SK-N-SH (cell line): Measurements from ENCODE around the gene TRIM16. TPM values are rescaled to one million over a fixed set of nuclear protein-coding genes. Genes with fewer than 3 reads are reported as not detected.

ENCODE experiments used
- CTCF ChIA-PET: fragments of 300-600, 350-600 bp; formaldehyde crosslinking; extraction: SDS; loops from one replicate; lab custom pipeline; 2021; lab: Yijun Ruan, JAX
- POLR2A ChIA-PET: fragments of 350-600 bp; sonication (Branson Sonifier 250); formaldehyde crosslinking; extraction: SDS; loops from one replicate; lab custom pipeline; 2020; ENCODE audit warnings: antibody characterized with exemption, inconsistent platforms; lab: Yijun Ruan, JAX
- DNase-seq: peaks from one replicate; pipeline ENCODE4 v3.0.0; 2012
- H2AFZ ChIP-seq: fragments of 200-600 bp; sonication (generic); 2 replicates; pipeline ENCODE4 v1.8.1; 2016; ENCODE audit warnings: antibody characterized with exemption, mild to moderate bottlenecking, low read depth
- H3F3A ChIP-seq: fragments of 200-600 bp; sonication (generic); replicated peaks from 2 replicates; pipeline ENCODE3; 2016; ENCODE audit warnings: antibody characterized with exemption, mild to moderate bottlenecking; ENCODE audit not compliant: insufficient read depth
- H3K27ac ChIP-seq, 2 experiments: fragments of 200-500 bp in 1 of 2; fragments of 200-600 bp in 1 of 2; sonication (Bioruptor generic) in 1 of 2; sonication (generic), shearing (Covaris generic) in 1 of 2; 2 replicates each; pipeline versions ENCODE4 v1.5.1 to v1.6.1; 2014 to 2016; ENCODE audit warnings: low read depth in 2 of 2, inconsistent platforms in 1 of 2, low read length in 1 of 2, mild to moderate bottlenecking in 1 of 2, mixed read lengths in 1 of 2
- H3K27me3 ChIP-seq: fragments of 200-600 bp; sonication (generic), shearing (Covaris generic); 2 replicates; pipeline ENCODE4 v1.6.1; 2016; ENCODE audit warnings: mixed run types; ENCODE audit not compliant: insufficient read depth
- H3K36me3 ChIP-seq, 2 experiments: fragments of 200-500 bp in 1 of 2; fragments of 200-600 bp in 1 of 2; sonication (Bioruptor generic) in 1 of 2; sonication (generic) in 1 of 2; replicated peaks in 1 of 2; 2 replicates each; pipeline versions ENCODE3 to v1.5.1; 2014 to 2016; ENCODE audit warnings: low read length in 1 of 2, mild to moderate bottlenecking in 1 of 2; ENCODE audit not compliant: insufficient read depth in 2 of 2, control insufficient read depth in 1 of 2
- H3K4me1 ChIP-seq, 2 experiments: fragments of 200-500 bp in 1 of 2; fragments of 200-600 bp in 1 of 2; sonication (Bioruptor generic) in 1 of 2; sonication (generic), shearing (Covaris generic) in 1 of 2; 2 replicates each; pipeline versions ENCODE4 v1.5.1 to v1.6.1; 2014 to 2016; ENCODE audit warnings: low read depth in 1 of 2, low read length in 1 of 2, mixed run types in 1 of 2; ENCODE audit not compliant: insufficient read depth in 2 of 2, control insufficient read depth in 1 of 2
- H3K4me2 ChIP-seq: fragments of 200-600 bp; sonication (generic), shearing (Covaris generic); 2 replicates; pipeline ENCODE4 v1.6.1; 2017; ENCODE audit warnings: mixed run types
- H3K4me3 ChIP-seq, 2 experiments: fragments of 200-500 bp in 1 of 2; fragments of 200-600 bp in 1 of 2; sonication (Bioruptor generic) in 1 of 2; sonication (generic), shearing (Covaris generic) in 1 of 2; 2 replicates each; pipeline versions ENCODE4 v1.5.1 to v1.8.1; 2014 to 2016; ENCODE audit warnings: low read depth in 2 of 2, inconsistent platforms in 1 of 2, low read length in 1 of 2, mild to moderate bottlenecking in 1 of 2, mixed read lengths in 1 of 2, moderate library complexity in 1 of 2
- H3K79me2 ChIP-seq: fragments of 200-600 bp; sonication (generic); 2 replicates; pipeline ENCODE4 v1.8.1; 2017; ENCODE audit warnings: mild to moderate bottlenecking; ENCODE audit not compliant: insufficient read depth
- H3K9ac ChIP-seq: fragments of 200-600 bp; sonication (generic); 2 replicates; pipeline ENCODE4 v1.6.1; 2017; ENCODE audit warnings: mixed run types
- H3K9me2 ChIP-seq: fragments of 200-600 bp; sonication (generic); 2 replicates; pipeline ENCODE4 v1.6.1; 2017; ENCODE audit warnings: mixed run types
- H3K9me3 ChIP-seq: fragments of 200-600 bp; sonication (generic); 2 replicates; pipeline ENCODE4 v1.6.1; 2017; ENCODE audit warnings: mixed run types, mild to moderate bottlenecking, moderate library complexity
- H4K20me1 ChIP-seq: fragments of 200-600 bp; sonication (generic); 2 replicates; pipeline ENCODE4 v1.6.1; 2017; ENCODE audit warnings: mild to moderate bottlenecking, mixed run types; ENCODE audit not compliant: insufficient read depth
- CHD2 ChIP-seq: fragments of 150-350 bp; IDR thresholded peaks from 2 replicates; pipeline ENCODE4 v1.6.1; 2018; ENCODE audit warnings: low read length; ENCODE audit not compliant: partially characterized antibody
- CTCF ChIP-seq: fragments of 200-600 bp; sonication (generic); IDR thresholded peaks from 2 replicates; pipeline ENCODE4 v1.6.1; 2017; ENCODE audit warnings: antibody characterized with exemption, mild to moderate bottlenecking, moderate library complexity
- ELF1 ChIP-seq: IDR thresholded peaks from 2 replicates; pipeline ENCODE4 v1.4.0; 2012
- EZH2phosphoT487 ChIP-seq: fragments of 200-600 bp; sonication (generic); IDR thresholded peaks from 2 replicates; pipeline ENCODE4 v1.6.1; 2017; ENCODE audit warnings: low read depth, mixed run types, mild to moderate bottlenecking, antibody characterized with exemption, moderate library complexity, borderline replicate concordance
- FOSL2 ChIP-seq: IDR thresholded peaks from 2 replicates; pipeline ENCODE4 v1.4.0; 2012; ENCODE audit warnings: low read depth, mild to moderate bottlenecking, moderate library complexity, borderline replicate concordance
- FOXM1 ChIP-seq: IDR thresholded peaks from 2 replicates; pipeline ENCODE4 v1.4.0; 2012; ENCODE audit warnings: low read depth, mild to moderate bottlenecking
- GABPA ChIP-seq: IDR thresholded peaks from 2 replicates; pipeline ENCODE4 v1.4.0; 2012; ENCODE audit warnings: low read depth, mild to moderate bottlenecking
- GATA2 ChIP-seq: sonication (generic); formaldehyde crosslinking; IDR thresholded peaks from 2 replicates; pipeline ENCODE4 v1.5.0; 2020; ENCODE audit warnings: mild to moderate bottlenecking, missing genetic modification reagents
- IRF3 ChIP-seq: fragments of 150-350 bp; IDR thresholded peaks from 2 replicates; pipeline ENCODE4 v1.6.1; 2016; ENCODE audit warnings: mild to moderate bottlenecking, low read depth, low read length
- JUND ChIP-seq: IDR thresholded peaks from 2 replicates; pipeline ENCODE4 v1.4.0; 2012
- MAX ChIP-seq: IDR thresholded peaks from 2 replicates; pipeline ENCODE4 v1.4.0; 2012; ENCODE audit warnings: low read depth
- MEF2A ChIP-seq: IDR thresholded peaks from 2 replicates; pipeline ENCODE4 v1.4.0; 2012; ENCODE audit warnings: low read depth, borderline replicate concordance
- MXI1 ChIP-seq: IDR thresholded peaks from 2 replicates; pipeline ENCODE4 v1.6.1; 2012; ENCODE audit warnings: mild to moderate bottlenecking, low read depth, low read length, improper control_type of control experiment
- NFIC ChIP-seq: IDR thresholded peaks from 2 replicates; pipeline ENCODE4 v1.4.0; 2012; ENCODE audit warnings: borderline replicate concordance
- NRF1 ChIP-seq: IDR thresholded peaks from 2 replicates; pipeline ENCODE4 v1.6.1; 2012; ENCODE audit warnings: low read depth, mild to moderate bottlenecking, low read length
- POLR2AphosphoS5 ChIP-seq: IDR thresholded peaks from 2 replicates; pipeline ENCODE4 v1.6.1; 2012; ENCODE audit warnings: low read depth, low read length
- RCOR1 ChIP-seq: fragments of 150-350 bp; IDR thresholded peaks from 2 replicates; pipeline ENCODE4 v1.6.1; 2017; ENCODE audit warnings: antibody characterized with exemption, low read length
- RFX5 ChIP-seq: IDR thresholded peaks from 2 replicates; pipeline ENCODE4 v1.6.1; 2012; ENCODE audit warnings: mild to moderate bottlenecking, improper control_type of control experiment, low read length
- SIN3A ChIP-seq: IDR thresholded peaks from 2 replicates; pipeline ENCODE4 v1.6.1; 2012; ENCODE audit warnings: low read depth, mild to moderate bottlenecking, low read length, moderate library complexity, borderline replicate concordance
- SMC3 ChIP-seq: IDR thresholded peaks from 2 replicates; pipeline ENCODE4 v1.6.1; 2012; ENCODE audit warnings: low read depth, low read length, improper control_type of control experiment
- TAF1 ChIP-seq: IDR thresholded peaks from 2 replicates; pipeline ENCODE4 v1.6.1; 2012; ENCODE audit warnings: low read depth, mild to moderate bottlenecking, low read length, moderate library complexity, borderline replicate concordance
- TEAD4 ChIP-seq: IDR thresholded peaks from 2 replicates; pipeline ENCODE4 v1.4.0; 2012; ENCODE audit warnings: mild to moderate bottlenecking, borderline replicate concordance; ENCODE audit not compliant: insufficient read depth
- USF1 ChIP-seq: IDR thresholded peaks from 2 replicates; pipeline ENCODE4 v1.4.0; 2012; ENCODE audit warnings: low read depth, borderline replicate concordance
- USF2 ChIP-seq: fragments of 150-350 bp; IDR thresholded peaks from 2 replicates; pipeline ENCODE4 v1.6.1; 2017; ENCODE audit warnings: antibody characterized with exemption, low read length, low read depth, borderline replicate concordance
- ZBTB33 ChIP-seq: IDR thresholded peaks from 2 replicates; pipeline ENCODE4 v1.4.0; 2012; ENCODE audit warnings: low read depth, borderline replicate concordance
- WGBS: methylation state at CpG from one replicate; pipeline ENCODE4 v1.1.6; 2017; ENCODE audit warnings: low lambda C conversion rate; 5-methylcytosine and 5-hydroxymethylcytosine counted together
- polyA plus RNA-seq, 3 experiments: library from polyadenylated mRNA; depleted of rRNA; stranded (reverse); fragments of >200 nt; gene quantifications; 2 replicates each; pipeline ENCODE4 v1.2.3, GENCODE V29; 2012

The TRIM16 gene
- polyA plus RNA-seq, 1 of the 3 experiments (the other 2 are of a cell fraction) = 24.8 TPM

- Histone ChIP-seq H3K4me1 (peaks cover 19 to 28% of the 10 kb centered on the region in 2 experiments), H3K27ac (peak overlapping the region; percentile 62 to 87), H3K4me2 (peak overlapping the region; percentile 91), H4K20me1 (no peaks in the 10 kb centered on the region), H3K9me2 (no peaks in the 10 kb centered on the region), H3K79me2 (peaks cover 30% of the 10 kb centered on the region; the same call in 1 of the 2 replicates), H3K9ac (peak overlapping the region; percentile 68), H3K36me3 (no peaks in the 10 kb centered on the region), H3K27me3 (no peaks in the 10 kb centered on the region), H3K4me3 (peak overlapping the region; percentile 46 to 85), H3F3A (peaks cover 4% of the 10 kb centered on the region), H2AFZ (peak overlapping the region; percentile 66), H3K9me3 (no peaks in the 10 kb centered on the region)
- POLR2A ChIA-PET = interaction anchor here (0.5 to 1.6 kb wide), 3 partner anchors 11 to 1832 kb away, joined by 3 to 5 read pairs (median 3); no protein-coding TSS in a partner anchor
- CTCF ChIA-PET = interaction anchor here (0.6 kb wide), 1 partner anchor 408 kb away, joined by 3 read pairs; no protein-coding TSS in a partner anchor
- DNase-seq = peak; percentile 85
- 0% methylated on average over 8 of the region's 8 CpGs for whole genome bisulfite sequencing
- no peak for TF ChIP-seq EZH2phosphoT487
- TF ChIP-seq CTCF = no peak
- no peak for TF ChIP-seq SMC3
- peak; percentile 15; the same call in 1 of the 2 replicates for TF ChIP-seq JUND
- TF ChIP-seq GABPA = no peak
- TF ChIP-seq POLR2AphosphoS5 = peak; percentile 64; the same call in 1 of the 2 replicates
- peak; percentile 34; the same call in 1 of the 2 replicates for TF ChIP-seq TAF1
- no peak for TF ChIP-seq TEAD4
- peak; percentile 93 for TF ChIP-seq NFIC
- TF ChIP-seq FOSL2 = peak; percentile 58
- 0 out of 2 replicates have a peak, but pooled peaks have one; percentile 12 for TF ChIP-seq IRF3
- TF ChIP-seq FOXM1 = no peak
- peak; percentile 56 for TF ChIP-seq CHD2
- TF ChIP-seq MEF2A = no peak
- TF ChIP-seq USF1 = peak; percentile 87
- peak; percentile 75; the same call in 1 of the 2 replicates for TF ChIP-seq MAX
- TF ChIP-seq ELF1 = no peak
- TF ChIP-seq RCOR1 = peak; percentile 50; the same call in 1 of the 2 replicates
- TF ChIP-seq MXI1 = peak; percentile 91
- 0 out of 2 replicates have a peak, but pooled peaks have one; percentile 22 for TF ChIP-seq USF2
- peak; percentile 17; the same call in 1 of the 2 replicates for TF ChIP-seq GATA2
- no peak for TF ChIP-seq NRF1
- no peak for TF ChIP-seq RFX5
- no peak for TF ChIP-seq ZBTB33
- peak; percentile 91; the same call in 1 of the 2 replicates for TF ChIP-seq SIN3A
These were observed 32.5 kb downstream of the TRIM16 start for GRCh38 chr17:15651583-15652110.
